Neutrophil (primary cell): ENCODE data around the gene ESYT3.

ENCODE experiments used
- H3K27ac ChIP-seq: fragments of 200-600 bp; sonication (generic); 2 replicates; pipeline ENCODE4 v1.5.1; 2016; ENCODE audit warnings: mild to moderate bottlenecking, moderate library complexity
- H3K27me3 ChIP-seq: fragments of 200-600 bp; sonication (generic); 2 replicates; pipeline ENCODE4 v1.6.0; 2016; ENCODE audit warnings: mild to moderate bottlenecking
- H3K36me3 ChIP-seq: fragments of 200-600 bp; sonication (generic); 2 replicates; pipeline ENCODE4 v1.5.1; 2017
- H3K4me1 ChIP-seq, 2 experiments: fragments of 200-600 bp in 1 of 2; sonication (generic) in 1 of 2; 1 replicate in 1 of 2; 2 replicates in 1 of 2; pipeline versions ENCODE4 v1.5.1 to v1.6.1; 2013 to 2016; ENCODE audit warnings: low read depth in 1 of 2, low read length in 1 of 2, mild to moderate bottlenecking in 1 of 2, moderate library complexity in 1 of 2; ENCODE audit not compliant: control insufficient read depth in 1 of 2, insufficient read depth in 1 of 2
- H3K4me3 ChIP-seq, 2 experiments: fragments of 200-600 bp in 1 of 2; sonication (generic) in 1 of 2; 1 replicate in 1 of 2; 2 replicates in 1 of 2; pipeline ENCODE4 v1.5.1; 2013 to 2016; ENCODE audit warnings: low read depth in 1 of 2, low read length in 1 of 2, mild to moderate bottlenecking in 1 of 2, moderate library complexity in 1 of 2
- H3K9me3 ChIP-seq: fragments of 200-600 bp; sonication (generic); 2 replicates; pipeline ENCODE4 v1.5.1; 2016
- CTCF ChIP-seq: fragments of 200-600 bp; sonication (generic); IDR thresholded peaks from 2 replicates; pipeline ENCODE4 v1.5.1; 2016; ENCODE audit warnings: antibody characterized with exemption

The ESYT3 gene

GRCh38 chr3:138445236-138445635 lies 10.8 kb downstream of the ESYT3 start:
- Histone ChIP-seq H3K9me3 (no peaks in the 10 kb centered on the region), H3K4me3 (no peak overlapping the region), H3K4me1 (no peaks in the 10 kb centered on the region), H3K36me3 (no peaks in the 10 kb centered on the region), H3K27me3 (peaks cover 8% of the 10 kb centered on the region), H3K27ac (no peak overlapping the region)
- TF ChIP-seq CTCF = no peak

- Histone ChIP-seq H3K27me3 (peaks cover 7% of the 10 kb centered on the region), H3K27ac (no peak overlapping the region), H3K4me3 (no peak overlapping the region), H3K9me3 (no peaks in the 10 kb centered on the region), H3K4me1 (no peaks in the 10 kb centered on the region), H3K36me3 (no peaks in the 10 kb centered on the region)
- TF ChIP-seq CTCF = no peak
Observed at GRCh38 chr3:138445654-138446053, 11.2 kb downstream of the ESYT3 start.

GRCh38 chr3:138448631-138449030 lies 14.2 kb downstream of the ESYT3 start:
- Histone ChIP-seq H3K4me1 (no peaks in the 10 kb centered on the region), H3K36me3 (no peaks in the 10 kb centered on the region), H3K27me3 (peaks cover 7% of the 10 kb centered on the region), H3K9me3 (no peaks in the 10 kb centered on the region), H3K4me3 (no peak overlapping the region), H3K27ac (no peak overlapping the region)
- no peak for TF ChIP-seq CTCF

GRCh38 chr3:138449490-138449889 lies 15.1 kb downstream of the ESYT3 start:
- Histone ChIP-seq H3K27ac (no peak overlapping the region), H3K9me3 (no peaks in the 10 kb centered on the region), H3K4me1 (no peaks in the 10 kb centered on the region), H3K4me3 (no peak overlapping the region), H3K27me3 (peaks cover 7% of the 10 kb centered on the region), H3K36me3 (no peaks in the 10 kb centered on the region)
- no peak for TF ChIP-seq CTCF

- H3K27ac ChIP-seq = no peak overlapping the region
- no peaks in the 10 kb centered on the region for H3K36me3 ChIP-seq
- H3K4me1 ChIP-seq = no peaks in the 10 kb centered on the region
- no peaks in the 10 kb centered on the region for H3K9me3 ChIP-seq
- peaks cover 5% of the 10 kb centered on the region for H3K27me3 ChIP-seq
- no peak overlapping the region for H3K4me3 ChIP-seq
- TF ChIP-seq CTCF = no peak
Observed at GRCh38 chr3:138450181-138450580, 15.8 kb downstream of the ESYT3 start.
